ENCODE data around the gene CCNQ.

- TF ChIP-seq CTCF (IDR thresholded peaks at IDR 0.05; ENCODE audit: low read depth, low read length, poor library complexity, severe bottlenecking) (no peak), EZH2phosphoT487 (IDR thresholded peaks at IDR 0.05; ENCODE audit: borderline replicate concordance, low read length) (no peak)
Observed at GRCh38 chrX:153588021-153588781, 10.7 kb downstream of the CCNQ start.

Measured in DOHH2 (cell line).